K562 (cell line): ENCODE data around the gene LPIN2. TPM values are rescaled to one million over a fixed set of nuclear protein-coding genes. Genes with fewer than 3 reads are reported as not detected.

Experiments
- ATAC-seq: fragments of 200-7000 bp; cut with Tn5 transposase; 3 replicates; pipeline ENCODE4 v1.9.1; 2020; ENCODE audit warnings: moderate library complexity
- BruUV-seq: library from RNA; stranded (reverse); fragments of 400-500 nt; replicated peaks from 2 replicates; lab custom pipeline; 2021; lab: Mats Ljungman, UMichigan
- CTCF ChIA-PET: fragments of 300-600 bp; formaldehyde crosslinking; extraction: SDS; loops from one replicate; lab custom pipeline; 2021; ENCODE audit warnings: low intra/inter-chr PET ratio; lab: Yijun Ruan, JAX
- POLR2A ChIA-PET: fragments of 300-600, 350-650 bp; sonication (Branson Sonifier 250); formaldehyde crosslinking; extraction: SDS; loops from one replicate; lab custom pipeline; 2021; ENCODE audit warnings: antibody characterized with exemption, inconsistent platforms; lab: Yijun Ruan, JAX
- DNase-seq, 4 experiments: peaks; one replicate each; pipeline versions ENCODE4 v3.0.0 to v3.0.0-alpha.2; 2011 to 2018; ENCODE audit warnings: low spot score in 3 of 4, mixed read lengths in 3 of 4; ENCODE audit errors: extremely low read depth in 1 of 4
- FAIRE-seq: peaks from 2 replicates; lab custom pipeline; 2011; peaks lifted over from hg19 to GRCh38; lab: Jason Lieb, UNC
- H2AFZ ChIP-seq: 2 replicates; pipeline ENCODE4 v1.6.0; 2011; ENCODE audit warnings: low read depth, low read length, control low read depth, inconsistent platforms
- H3K27ac ChIP-seq: fragments of 200-600 bp; 3 replicates; pipeline ENCODE4 v1.8.0; 2011; ENCODE audit warnings: low read depth, mild to moderate bottlenecking, control low read depth, inconsistent platforms, low read length, moderate library complexity, mixed read lengths; ENCODE audit errors: extremely low read depth
- H3K27me3 ChIP-seq, 2 experiments: fragments of 300-600 bp in 1 of 2; 2 replicates in 1 of 2; 3 replicates in 1 of 2; pipeline versions ENCODE4 v1.6.0 to v1.8.0; 2011; ENCODE audit warnings: inconsistent platforms in 2 of 2, low read length in 2 of 2, mild to moderate bottlenecking in 1 of 2, mixed read lengths in 1 of 2, moderate library complexity in 1 of 2; ENCODE audit not compliant: control insufficient read depth in 2 of 2, insufficient read depth in 2 of 2
- H3K36me3 ChIP-seq: fragments of 300-600 bp; 3 replicates; pipeline ENCODE4 v1.8.0; 2011; ENCODE audit warnings: mild to moderate bottlenecking, low read length, inconsistent platforms; ENCODE audit not compliant: control insufficient read depth, insufficient read depth
- H3K4me1 ChIP-seq, 2 experiments: fragments of 200-600 bp in 1 of 2; replicated peaks in 1 of 2; 2 replicates in 1 of 2; 3 replicates in 1 of 2; pipeline versions ENCODE4 v1.5.1 to v1.8.0; 2011; ENCODE audit warnings: inconsistent platforms in 2 of 2, low read length in 2 of 2, mild to moderate bottlenecking in 1 of 2, mixed read lengths in 1 of 2, moderate library complexity in 1 of 2; ENCODE audit not compliant: control insufficient read depth in 2 of 2, insufficient read depth in 2 of 2
- H3K4me2 ChIP-seq: 2 replicates; pipeline ENCODE4 v1.6.1; 2011; ENCODE audit warnings: low read length, control low read depth, inconsistent platforms, mixed read lengths; ENCODE audit not compliant: insufficient read depth
- H3K4me3 ChIP-seq: fragments of 200-600 bp; sonication (generic), shearing (Covaris generic); 2 replicates; pipeline ENCODE4 v1.5.1; 2016; ENCODE audit warnings: control low read depth, inconsistent platforms
- H3K79me2 ChIP-seq: fragments of 200-600 bp; 3 replicates; pipeline ENCODE4 v1.8.0; 2011; ENCODE audit warnings: low read length, inconsistent platforms; ENCODE audit not compliant: control insufficient read depth, insufficient read depth
- H3K9ac ChIP-seq, 2 experiments: 2 replicates each; pipeline versions ENCODE4 v1.6.0 to v1.6.1; 2011; ENCODE audit warnings: low read depth in 2 of 2, low read length in 2 of 2, control low read depth in 1 of 2, inconsistent platforms in 1 of 2, mild to moderate bottlenecking in 1 of 2, mixed read lengths in 1 of 2; ENCODE audit not compliant: insufficient read depth in 1 of 2
- H3K9me1 ChIP-seq: one replicate; pipeline ENCODE4 v1.6.0; 2011; ENCODE audit warnings: inconsistent platforms, mild to moderate bottlenecking, low read length, moderate library complexity; ENCODE audit not compliant: control insufficient read depth, insufficient read depth
- H3K9me3 ChIP-seq: replicated peaks from 2 replicates; pipeline ENCODE4 v1.5.1; 2011; ENCODE audit warnings: low read depth, low read length, inconsistent platforms; ENCODE audit not compliant: control insufficient read depth, insufficient read depth
- H4K20me1 ChIP-seq: replicated peaks from 2 replicates; pipeline ENCODE4 v1.6.1; 2011; ENCODE audit warnings: low read length, inconsistent platforms, mixed read lengths; ENCODE audit not compliant: control insufficient read depth, insufficient read depth
- ATF3 ChIP-seq, 2 experiments: fragments of 450-650 bp in 1 of 2; sonication (generic) in 1 of 2; formaldehyde crosslinking in 1 of 2; IDR thresholded peaks in 1 of 2; conservative IDR thresholded peaks in 1 of 2; 2 replicates each; pipeline versions ENCODE4 v1.6.1 to v1.8.1; 2016 to 2023; ENCODE audit warnings: mild to moderate bottlenecking in 2 of 2, moderate library complexity in 2 of 2, inconsistent platforms in 1 of 2, missing genetic modification reagents in 1 of 2
- ATF7 ChIP-seq: fragments of 450-650 bp; IDR thresholded peaks from 2 replicates; pipeline ENCODE4 v1.7.1; 2014; ENCODE audit warnings: mild to moderate bottlenecking, moderate library complexity
- CEBPG ChIP-seq, 3 experiments: fragments of 200-800 bp in 1 of 3; sonication (Bioruptor generic) in 1 of 3; sonication (generic) in 1 of 3; formaldehyde crosslinking in 1 of 3; IDR thresholded peaks in 2 of 3; conservative IDR thresholded peaks in 1 of 3; 2 replicates each; pipeline versions ENCODE4 v1.6.1 to v1.8.0; 2016 to 2022; ENCODE audit warnings: missing compliant biosample characterization in 2 of 3, missing genetic modification characterization in 2 of 3, mild to moderate bottlenecking in 1 of 3, missing genetic modification reagents in 1 of 3
- CREB5 ChIP-seq: fragments of 250-450 bp; sonication (Bioruptor Pico); IDR thresholded peaks from 2 replicates; pipeline ENCODE4 v1.5.0; 2020; ENCODE audit warnings: mild to moderate bottlenecking
- CTBP1 ChIP-seq: fragments of 450-650 bp; IDR thresholded peaks from 2 replicates; pipeline ENCODE4 v1.6.1; 2016; ENCODE audit warnings: borderline replicate concordance
- DPF2 ChIP-seq: fragments of 450-650 bp; IDR thresholded peaks from 2 replicates; pipeline ENCODE4 v1.6.1; 2016
- FOSL1 ChIP-seq: fragments of 200-800 bp; sonication (Bioruptor generic); conservative IDR thresholded peaks from 2 replicates; pipeline ENCODE4 v1.6.1; 2016; ENCODE audit warnings: missing genetic modification characterization, missing compliant biosample characterization
- HBP1 ChIP-seq: fragments of 450-650 bp; formaldehyde crosslinking; IDR thresholded peaks from 2 replicates; pipeline ENCODE4 v1.4.0; 2022; ENCODE audit warnings: missing genetic modification characterization
- HDAC6 ChIP-seq: IDR thresholded peaks from 2 replicates; pipeline ENCODE4 v1.6.1; 2012; ENCODE audit warnings: low read depth, mild to moderate bottlenecking, control low read depth, inconsistent platforms, low read length, moderate library complexity
- IRF2 ChIP-seq: sonication (generic); formaldehyde crosslinking; IDR thresholded peaks from 2 replicates; pipeline ENCODE4 v1.8.1; 2022; ENCODE audit warnings: mild to moderate bottlenecking, missing genetic modification reagents
- MAZ ChIP-seq, 2 experiments: fragments of 450-650 bp in 1 of 2; sonication (generic) in 1 of 2; formaldehyde crosslinking; IDR thresholded peaks in 1 of 2; conservative IDR thresholded peaks in 1 of 2; 2 replicates each; pipeline versions ENCODE4 v1.4.0 to v1.5.0; 2020; ENCODE audit warnings: mild to moderate bottlenecking in 1 of 2, missing genetic modification reagents in 1 of 2
- NR2C2 ChIP-seq, 2 experiments: fragments of 200-800 bp in 1 of 2; sonication (Bioruptor generic) in 1 of 2; sonication (generic) in 1 of 2; formaldehyde crosslinking in 1 of 2; IDR thresholded peaks; 2 replicates each; pipeline versions ENCODE4 v1.6.1 to v1.8.0; 2016 to 2022; ENCODE audit warnings: mild to moderate bottlenecking in 1 of 2, missing compliant biosample characterization in 1 of 2, missing genetic modification characterization in 1 of 2, missing genetic modification reagents in 1 of 2
- PHTF2 ChIP-seq: fragments of 250-450 bp; sonication (Bioruptor Pico); IDR thresholded peaks from 2 replicates; pipeline ENCODE4 v1.5.0; 2021; ENCODE audit warnings: mild to moderate bottlenecking
- SMARCC2 ChIP-seq: fragments of 450-650 bp; IDR thresholded peaks from 2 replicates; pipeline ENCODE4 v1.6.1; 2017; ENCODE audit warnings: antibody characterized with exemption, moderate library complexity, mild to moderate bottlenecking, low read depth
- TAL1 ChIP-seq: fragments of 450-650 bp; IDR thresholded peaks from 2 replicates; pipeline ENCODE4 v1.6.1; 2016; ENCODE audit warnings: mild to moderate bottlenecking
- TCF3 ChIP-seq: sonication (generic); formaldehyde crosslinking; IDR thresholded peaks from 2 replicates; pipeline ENCODE4 v1.4.0; 2020; ENCODE audit warnings: mild to moderate bottlenecking, missing genetic modification reagents
- YBX1 ChIP-seq: fragments of 450-650 bp; IDR thresholded peaks from 2 replicates; pipeline ENCODE4 v1.7.1; 2016; ENCODE audit warnings: mild to moderate bottlenecking
- ZEB2 ChIP-seq: fragments of 450-650 bp; IDR thresholded peaks from 2 replicates; pipeline ENCODE4 v1.6.1; 2016
- ZNF134 ChIP-seq: fragments of 250-450 bp; sonication (Bioruptor Pico); conservative IDR thresholded peaks from 2 replicates; pipeline ENCODE4 v1.4.0; 2020
- WGBS: fragments of 100-300 bp; shearing (Covaris generic); methylation state at CpG from one replicate; pipeline ENCODE4 v1.1.6; 2016; ENCODE audit warnings: low coverage, mixed read lengths; ENCODE audit not compliant: insufficient coverage; ENCODE audit errors: missing lambda C conversion rate; 5-methylcytosine and 5-hydroxymethylcytosine counted together
- in situ Hi-C: fragments of 300-500 bp; cut with MboI; formaldehyde crosslinking; loops from 4 replicates; pipeline ENCODE4 v1.15.0; 2018; ENCODE audit warnings: inconsistent platforms, mixed read lengths
- intact Hi-C: fragments of 100-400 bp; cut with micrococcal nuclease; formaldehyde crosslinking; loops from 2 replicates; pipeline ENCODE4 v1.14.2; 2022
- polyA plus RNA-seq, 8 experiments: library from polyadenylated mRNA; depleted of rRNA in 4 of 8; stranded (reverse) in 5 of 8; unstranded in 3 of 8; fragments of >200 nt; fragmentation: Nextera tagmentation in 2 of 8; fragmentation: Illumina TruSeq in 1 of 8; extraction: Ambion mirVana in 2 of 8; extraction: Trizol in 1 of 8; gene quantifications; 2 replicates each; pipeline versions ENCODE4 v1.2.1 to v1.2.3, GENCODE V29; 2011 to 2014; ENCODE audit warnings: inconsistent platforms in 1 of 8, missing spikeins in 1 of 8
- total RNA-seq, 7 experiments: library from RNA; depleted of rRNA in 6 of 7; stranded (reverse); fragments of >200 nt in 6 of 7; fragmentation: Illumina TruSeq in 2 of 7; extraction: Trizol in 2 of 7; gene quantifications; 2 replicates each; pipeline versions ENCODE4 v1.2.1 to v1.2.3, GENCODE V29; 2011 to 2021; ENCODE audit warnings: low replicate concordance in 1 of 7

LPIN2 gene
- total and polyA plus RNA-seq, 9 of the 15 experiments (the other 6 are each of a cell fraction or from before 2014, with no cell fraction given), result 5.2 to 34.8 (median 24.6) TPM

- Histone ChIP-seq H4K20me1 (no peaks in the 10 kb centered on the region), H3K27ac (peak overlapping the region; percentile 31; the same call in 2 of the 3 replicates), H3K9me3 (no peaks in the 10 kb centered on the region), H3K4me3 (no peak overlapping the region), H3K79me2 (peaks cover 27% of the 10 kb centered on the region), H3K27me3 (no peaks in the 10 kb centered on the region), H3K4me2 (peak overlapping the region; percentile 58), H3K4me1 (peaks cover 25 to 28% of the 10 kb centered on the region in 2 experiments), H3K36me3 (peaks cover 18% of the 10 kb centered on the region), H3K9me1 (no peaks in the 10 kb centered on the region), H3K9ac (peak overlapping the region; percentile 21 to 46; a peak in 3 of 4 replicates), H2AFZ (peak overlapping the region; percentile 94)
- POLR2A ChIA-PET, result interaction anchor here (0.7 to 1.6 kb wide), 8 partner anchors 9 to 133 kb away, joined by 3 to 6 read pairs (median 3); no protein-coding TSS in a partner anchor
- ATAC-seq (peak; percentile 4; the same call in 2 of the 3 replicates), DNase-seq (peak; percentile 34 to 59 (median 46)), FAIRE-seq (peak; percentile 74)
- in situ Hi-C loops, result no loop called here
- CTCF ChIA-PET, result no interaction called here
- 8% methylated on average over 4 of the region's 4 CpGs for WGBS
- no TSS peak for BruUV-seq
- intact Hi-C loops, result no loop called here
- TF ChIP-seq CREB5 (CRISPR knock-in tag) (no peak), ATF7 (0 out of 2 replicates have a peak, but pooled peaks have one; percentile 47), IRF2 (CRISPR knock-in tag) (no peak), FOSL1 (tag) (peak; percentile 90), CEBPG (CRISPR knock-in tag; IDR thresholded peaks at IDR 0.05) (peak; percentile 69), CEBPG (tag; conservative IDR thresholded peaks at IDR 0.05 in 1 of 2, IDR thresholded peaks at IDR 0.05 in 1 of 2) (peak; percentile 60 to 93), YBX1 (no peak), SMARCC2 (peak; percentile 61; the same call in 1 of the 2 replicates), CTBP1 (peak; percentile 17; the same call in 1 of the 2 replicates), MAZ (CRISPR knock-in tag; conservative IDR thresholded peaks at IDR 0.05 in 1 of 2, IDR thresholded peaks at IDR 0.05 in 1 of 2) (peak in 1 of 2 experiments; percentile 54; a peak in 1 of 4 replicates), ZNF134 (0 out of 2 replicates have a peak, but pooled peaks have one; percentile 9), PHTF2 (CRISPR knock-in tag) (no peak), TCF3 (peak; percentile 23; the same call in 1 of the 2 replicates), HBP1 (CRISPR knock-in tag) (0 out of 2 replicates have a peak, but pooled peaks have one; percentile 62), TAL1 (peak; percentile 7; the same call in 1 of the 2 replicates), ATF3 (IDR thresholded peaks at IDR 0.05) (peak; percentile 95), ATF3 (CRISPR knock-in tag; conservative IDR thresholded peaks at IDR 0.05) (no peak), ZEB2 (peak; percentile 60; the same call in 1 of the 2 replicates), NR2C2 (CRISPR knock-in tag; IDR thresholded peaks at IDR 0.05) (no peak), NR2C2 (tag; IDR thresholded peaks at IDR 0.05) (peak; percentile 69; the same call in 1 of the 2 replicates), DPF2 (peak; percentile 80), HDAC6 (no peak)
Observed at GRCh38 chr18:3015204-3015592, 2.3 kb upstream of the LPIN2 start.
